HG03521 (cell line): ENCODE data around the gene IGFLR1.
"Not testable (repeated sequence)": the region's sequence is repeated elsewhere in the genome, so short reads cannot be mapped to it uniquely, and the experiment has no call there.

Source experiments
- ATAC-seq: cut with Tn5 transposase; IDR thresholded peaks from one replicate; pipeline ENCODE4 v1.9.1; 2021; ENCODE audit warnings: mild to moderate bottlenecking, moderate library complexity; ENCODE audit not compliant: unreplicated experiment

The IGFLR1 gene

DNA sequence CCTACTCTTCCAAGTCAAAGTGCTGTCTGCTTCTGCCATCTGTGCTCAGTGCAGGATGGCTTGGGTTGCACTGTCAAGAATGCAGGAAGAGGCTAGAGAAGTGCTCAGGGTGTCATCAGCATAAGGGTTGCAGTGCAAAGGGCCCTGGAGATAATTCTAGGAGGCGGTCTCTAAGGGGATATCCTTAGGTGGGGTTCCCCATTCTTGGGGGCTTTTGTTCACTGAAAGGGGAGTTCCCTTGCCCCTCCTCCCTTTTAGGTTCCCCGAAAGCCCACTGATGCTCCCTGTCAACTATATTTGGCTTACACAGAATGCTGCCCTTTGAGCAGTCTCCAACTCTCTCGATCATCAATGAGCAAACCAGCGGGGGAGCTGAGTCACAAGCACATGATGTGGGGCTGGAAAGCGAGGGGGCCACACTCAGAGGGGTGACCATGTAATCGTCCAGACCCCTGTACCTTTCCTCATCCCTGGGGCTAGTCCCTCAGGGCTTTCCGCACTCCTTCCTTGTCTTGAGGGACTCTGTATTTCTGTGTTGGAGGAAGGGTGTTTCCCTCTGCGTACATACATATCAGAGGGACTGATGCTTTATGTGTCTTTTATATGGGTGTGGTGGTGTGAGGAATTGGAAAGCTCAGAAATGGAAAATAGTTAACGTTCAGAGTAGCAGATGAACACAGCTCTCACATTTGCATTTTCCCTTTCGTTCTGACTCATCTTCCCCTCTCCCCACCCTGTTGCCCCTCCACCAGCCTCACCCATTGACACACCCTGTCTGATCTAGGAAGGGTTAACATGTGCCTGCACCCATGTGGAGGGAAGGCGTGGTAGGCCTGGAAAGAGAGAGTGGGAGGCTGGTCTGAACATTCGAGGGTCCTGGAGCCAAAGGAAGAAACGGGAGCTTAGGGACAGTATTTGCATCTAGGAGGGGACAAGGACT lies 31.2 kb downstream of the IGFLR1 start:
- no peak for ATAC-seq

DNA sequence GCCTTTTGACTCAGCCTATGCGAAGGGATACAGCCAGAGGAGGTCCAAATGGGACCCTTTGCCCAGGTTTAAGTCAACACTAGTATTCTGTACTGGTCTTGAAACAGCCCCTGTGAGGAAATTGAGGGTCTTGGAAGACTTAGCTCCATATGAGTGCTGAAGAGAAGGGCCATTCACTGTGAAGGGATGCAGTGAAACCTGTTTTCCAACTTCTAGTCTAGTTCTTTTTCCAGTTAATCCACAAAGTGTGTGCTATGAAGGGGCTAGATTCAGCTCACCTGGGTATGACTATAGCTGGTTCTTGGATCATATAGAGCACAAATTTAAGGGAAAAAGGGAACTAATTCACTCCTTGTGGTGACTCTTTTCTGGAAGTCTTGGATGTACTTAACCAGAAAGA lies 33.9 kb downstream of the IGFLR1 start:
- ATAC-seq = no peak

DNA sequence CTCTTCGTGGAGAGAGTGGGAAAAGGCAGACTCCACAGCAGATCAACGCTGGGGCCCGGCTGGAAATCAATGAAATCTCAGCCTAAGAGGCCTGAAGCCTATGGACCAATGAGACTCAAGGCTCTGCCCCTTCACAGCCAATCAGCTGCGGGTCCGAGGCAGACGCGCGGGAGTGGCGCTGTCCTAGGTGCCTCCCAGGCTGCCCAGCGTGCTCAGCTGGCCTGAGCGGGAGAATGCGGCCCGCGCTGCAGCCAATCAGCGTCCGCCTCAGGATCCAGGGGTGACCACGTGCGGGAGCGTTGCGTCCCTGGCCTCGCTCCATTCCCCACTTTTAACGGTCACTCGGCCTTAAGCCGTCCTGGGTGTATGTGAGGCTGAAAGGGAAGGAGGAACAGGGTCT lies 38.0 kb downstream of the IGFLR1 start, which contains the start of gene ZBTB32:
Gene ZBTB32, plus strand, starts transcription at position 341 of the 400 bp plus-strand sequence. CDS start 10,069 bp downstream, outside the sequence.
- no peak for ATAC-seq

DNA sequence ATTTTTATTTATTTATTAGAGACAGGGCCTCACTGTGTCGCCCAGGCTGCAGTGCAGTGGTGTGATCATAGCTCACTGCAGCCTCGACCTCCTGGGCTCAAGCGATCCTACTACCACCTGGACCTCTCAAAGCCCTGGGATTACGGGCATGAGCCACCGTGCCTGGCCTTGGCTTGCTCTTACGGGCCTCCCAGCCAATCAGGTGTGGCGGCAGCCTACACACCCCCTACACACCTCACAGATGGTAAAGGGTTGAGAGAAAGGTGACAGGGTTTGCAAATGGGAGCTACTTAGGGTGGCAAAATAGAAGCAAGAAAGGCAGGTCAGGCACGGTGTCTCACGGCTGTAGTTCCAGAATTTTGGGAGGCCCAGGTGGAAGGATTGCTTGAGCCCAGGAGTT lies 38.9 kb downstream of the IGFLR1 start:
- no peak for ATAC-seq

DNA sequence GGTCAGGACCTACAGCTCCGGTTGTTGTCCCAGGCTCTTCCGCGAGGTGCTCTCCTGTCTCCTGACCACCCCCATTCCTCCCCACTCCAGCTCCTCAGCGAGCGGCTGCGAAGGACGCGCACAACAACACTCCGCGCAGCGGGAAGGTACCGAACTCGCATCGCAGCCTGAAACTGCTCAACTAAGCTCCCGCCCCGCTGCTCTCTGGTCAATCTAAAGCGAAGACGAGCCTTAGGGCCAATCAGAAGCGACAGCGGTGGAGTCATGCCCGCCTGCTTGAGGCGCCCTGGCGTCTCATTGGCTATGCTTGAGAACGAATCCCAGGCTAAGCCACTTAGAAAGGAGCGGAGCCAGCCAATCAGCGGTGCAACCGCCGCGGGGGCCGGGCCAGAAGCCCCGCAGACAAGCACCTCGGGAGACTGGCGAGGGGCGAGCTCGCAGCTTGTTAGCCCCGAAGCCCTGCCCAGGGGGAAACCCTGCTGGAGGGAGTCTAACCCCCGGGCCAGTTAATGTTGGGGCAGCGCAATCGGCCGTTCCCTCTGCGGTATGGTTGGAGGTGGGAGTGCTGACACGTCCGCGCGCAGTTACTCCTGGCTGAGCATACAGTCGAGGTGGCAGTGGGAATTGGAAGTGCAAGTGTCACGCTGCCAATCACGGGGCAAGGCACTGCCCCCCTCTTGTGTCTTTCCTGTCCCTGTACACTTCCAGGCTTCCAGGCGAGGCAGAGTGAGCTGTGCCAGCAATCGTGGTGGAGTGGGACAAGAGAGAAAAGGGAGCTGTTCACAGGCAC lies 39.8 kb downstream of the IGFLR1 start:
- peak; percentile 97 for ATAC-seq

DNA sequence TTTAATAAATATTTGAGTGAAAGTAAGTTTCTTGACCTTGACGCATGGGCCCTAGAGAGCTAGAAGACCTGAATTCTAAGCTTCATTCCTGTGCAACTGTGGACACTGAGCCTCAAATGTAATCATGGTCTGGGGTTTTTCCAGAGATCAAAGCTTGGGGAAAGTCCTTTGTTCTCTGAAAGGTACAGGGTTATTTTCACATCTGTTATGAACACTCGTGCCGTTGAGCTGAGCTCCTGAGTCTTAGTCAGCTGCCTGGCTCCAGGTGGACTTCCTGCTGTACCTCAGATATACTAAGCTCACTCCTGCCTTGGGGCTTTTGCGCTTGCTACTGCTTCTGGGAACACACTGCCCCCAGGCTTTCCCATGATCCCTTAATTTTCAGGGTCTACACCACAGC lies 45.4 kb downstream of the IGFLR1 start:
- ATAC-seq = no peak

DNA sequence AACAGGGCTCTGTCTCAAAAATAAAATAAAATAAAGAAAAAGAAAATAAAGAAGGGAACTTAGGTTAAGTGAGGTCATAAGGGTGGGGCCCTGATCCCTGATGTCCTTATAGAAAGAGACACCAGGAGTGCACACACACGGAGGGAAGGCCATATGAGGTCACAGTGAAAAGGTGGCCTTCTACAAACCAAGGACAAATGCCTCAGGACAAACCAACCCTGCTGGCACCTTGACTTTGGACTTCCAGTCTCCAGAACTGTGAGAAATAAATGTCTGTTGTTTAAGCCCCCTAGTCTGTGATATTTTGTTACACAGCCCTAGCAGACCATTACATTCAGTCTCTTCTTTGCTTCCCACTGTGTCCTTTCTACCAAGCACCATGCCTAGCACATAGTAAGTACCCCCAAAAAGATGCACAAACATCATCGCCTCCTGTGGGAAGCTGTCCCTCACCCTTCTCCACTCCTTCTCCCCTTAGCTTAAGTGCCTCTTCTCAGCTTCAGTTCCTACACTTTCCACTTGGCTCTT lies 46.3 kb downstream of the IGFLR1 start:
- no peak for ATAC-seq

DNA sequence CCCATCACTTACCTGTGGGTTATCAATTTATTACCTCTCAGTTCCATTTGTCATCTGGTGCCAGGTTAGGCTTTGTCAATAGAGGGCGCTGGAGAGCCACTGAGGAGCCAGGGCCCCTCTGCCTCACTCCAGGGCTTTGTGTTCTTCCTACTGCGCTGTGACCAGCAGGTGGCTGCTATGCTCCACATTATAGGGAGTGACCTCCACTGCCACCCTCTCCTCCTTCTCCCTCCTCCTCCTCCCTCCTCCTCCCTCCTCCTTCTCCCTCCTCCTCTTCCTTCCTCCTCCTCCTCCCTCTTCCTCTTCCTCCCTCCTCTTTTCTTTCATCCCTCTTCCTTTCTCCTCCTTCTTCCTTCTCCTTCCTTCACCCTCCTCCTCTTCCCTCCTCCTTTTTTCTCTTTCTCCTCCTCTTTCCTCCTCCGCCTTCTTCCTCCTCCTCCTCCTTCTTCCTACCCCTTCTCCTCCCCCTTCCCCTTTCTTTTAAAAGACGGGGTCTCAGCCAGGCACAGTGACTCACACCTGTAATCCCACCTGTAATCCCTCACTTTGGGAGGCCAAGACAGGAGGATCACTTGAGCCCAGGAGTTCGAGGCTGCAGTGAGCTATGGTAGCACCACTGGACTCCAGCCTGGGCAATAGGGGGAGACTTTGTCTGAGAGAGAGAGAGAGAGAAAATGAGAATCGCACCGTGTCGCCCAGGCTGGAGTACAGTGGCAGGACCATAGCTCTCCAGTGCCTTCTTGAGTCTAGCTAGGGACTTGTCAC lies 48.2 kb downstream of the IGFLR1 start:
- ATAC-seq = peak; percentile 74

DNA sequence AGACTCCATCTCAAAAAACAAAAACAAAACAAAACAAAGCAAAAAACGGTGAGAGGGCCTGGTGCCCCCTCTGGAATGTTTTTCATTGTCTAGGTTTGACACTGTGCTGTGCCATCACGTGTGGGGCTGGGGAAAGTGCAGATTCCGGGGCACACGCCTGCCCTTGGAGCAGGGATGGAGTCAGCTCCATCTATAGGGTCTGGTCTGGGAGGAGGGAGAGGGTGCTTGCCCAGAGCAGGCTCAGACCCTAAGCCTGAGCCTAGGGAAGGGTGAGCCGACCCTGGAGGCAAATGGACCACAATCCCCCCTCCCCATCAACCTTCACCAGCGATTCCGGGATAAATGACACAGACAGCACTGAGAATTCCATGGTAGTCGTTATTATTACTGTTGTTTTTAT lies 48.8 kb downstream of the IGFLR1 start:
- ATAC-seq = no peak

DNA sequence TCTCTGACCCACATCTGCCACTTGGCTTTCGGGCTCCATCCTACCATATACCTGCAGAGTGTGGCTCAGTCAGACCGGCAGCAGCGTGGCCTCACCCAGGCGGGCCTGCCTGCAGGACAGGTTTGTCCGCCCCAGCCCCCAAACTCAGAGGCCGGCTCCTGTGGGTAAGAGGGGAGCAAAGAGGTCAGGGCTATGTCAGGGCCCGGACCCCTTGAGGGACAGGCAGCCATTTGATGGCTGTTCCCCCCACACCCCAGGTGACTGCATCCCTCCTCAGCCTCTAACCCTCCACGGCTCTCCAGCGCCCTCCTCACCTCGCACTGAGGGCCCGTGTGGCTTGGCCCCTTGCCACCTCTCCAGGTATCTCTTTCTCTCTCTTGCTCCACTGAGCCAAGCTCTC lies 50.2 kb downstream of the IGFLR1 start:
- no peak for ATAC-seq

DNA sequence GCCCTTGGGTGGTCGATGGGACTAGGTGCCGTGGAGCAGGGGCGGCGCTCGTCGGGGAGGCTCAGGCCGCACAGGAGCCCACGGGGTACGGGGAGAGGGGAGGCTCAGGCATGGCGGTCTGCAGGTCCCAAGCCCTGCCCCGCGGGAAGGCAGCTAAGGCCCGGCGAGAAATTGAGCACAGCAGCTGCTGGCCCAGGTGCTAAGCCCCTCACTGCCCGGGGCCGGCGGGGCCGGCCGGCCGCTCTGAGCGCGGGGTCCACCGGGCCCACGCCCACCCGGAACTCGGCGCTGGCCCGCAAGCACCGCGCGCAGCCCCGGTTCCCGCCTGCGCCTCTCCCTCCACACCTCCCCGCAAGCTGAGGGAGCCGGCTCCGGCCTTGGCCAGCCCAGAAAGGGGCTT lies 51.1 kb downstream of the IGFLR1 start:
- not testable (repeated sequence) for ATAC-seq

DNA sequence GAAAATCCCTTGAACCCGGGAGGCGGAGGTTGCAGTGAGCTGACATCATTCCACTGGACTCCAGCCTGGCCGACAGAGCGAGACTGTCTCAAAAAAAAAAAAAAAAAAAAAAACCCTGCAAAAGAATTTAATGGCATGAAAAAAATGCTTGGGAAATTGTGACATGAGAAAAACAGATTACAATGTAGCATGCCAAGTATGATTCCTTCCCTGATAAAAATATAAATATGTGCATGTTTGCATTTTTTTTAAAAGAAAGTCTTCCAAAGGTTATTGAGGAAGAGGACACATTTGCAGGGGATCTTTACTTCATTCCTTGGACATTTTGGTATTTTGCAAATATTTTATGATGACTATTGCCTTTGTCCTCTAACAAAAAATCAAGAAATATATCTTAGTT lies 52.4 kb downstream of the IGFLR1 start:
- ATAC-seq = no peak
